Skin epidermis (tissue), 12 donors: ENCODE data around the gene KCNT1.

Experiments
- H3K27ac ChIP-seq, 21 experiments: fragments of 200-600 bp; sonication (generic) in 11 of 21; one replicate each; pipeline ENCODE4 v1.5.0; 2020; ENCODE audit warnings: mild to moderate bottlenecking in 3 of 21, inconsistent platforms in 2 of 21, moderate library complexity in 2 of 21
- H3K4me3 ChIP-seq, 7 experiments: fragments of 200-600 bp; sonication (generic) in 2 of 7; one replicate each; pipeline ENCODE4 v1.5.0; 2020; ENCODE audit warnings: inconsistent platforms in 2 of 7, mild to moderate bottlenecking in 2 of 7, moderate library complexity in 1 of 7

The KCNT1 gene

GRCh38 chr9:135760465-135760864 is 58.5 kb downstream of the KCNT1 start:
- Histone ChIP-seq H3K27ac (no peak overlapping the region), H3K4me3 (no peak overlapping the region)

DNA sequence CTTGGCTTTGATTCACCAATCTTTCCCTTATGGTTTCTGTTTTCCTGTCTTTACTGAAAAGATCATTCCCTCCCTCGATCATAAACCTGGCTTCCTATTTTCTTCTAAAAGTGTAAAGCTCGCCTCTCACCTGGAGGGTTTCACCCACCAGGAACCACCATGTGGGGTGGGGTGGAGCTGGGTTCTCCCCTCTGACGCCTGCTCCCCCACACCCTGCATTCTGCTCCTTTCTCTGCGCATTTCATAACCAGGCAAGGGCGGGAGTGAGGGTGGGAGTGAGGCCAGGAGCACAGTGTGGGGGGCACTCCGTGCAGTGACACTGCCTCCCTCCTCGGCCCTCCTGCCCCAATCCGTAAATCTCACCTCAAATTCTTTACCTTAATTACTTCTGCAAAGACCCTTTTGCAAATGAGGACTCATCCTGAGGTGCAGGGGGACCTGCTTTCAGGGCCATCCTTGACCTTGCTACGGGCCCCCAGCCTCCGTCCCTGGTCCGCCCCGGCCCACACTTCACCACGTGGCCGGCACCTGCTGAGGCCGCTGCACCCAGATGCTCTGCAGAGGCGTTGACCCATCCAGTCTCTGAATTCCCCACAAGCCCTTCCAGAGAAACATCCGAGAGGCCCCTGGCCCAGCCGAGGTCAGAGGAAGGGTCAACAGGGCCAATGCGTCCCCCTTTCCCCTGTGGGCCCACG is 59.3 kb downstream of the KCNT1 start:
- Histone ChIP-seq H3K27ac (no peak overlapping the region), H3K4me3 (no peak overlapping the region)

- Histone ChIP-seq H3K4me3 (no peak overlapping the region), H3K27ac (no peak overlapping the region)
Measured at GRCh38 chr9:135761845-135762168, 59.8 kb downstream of the KCNT1 start.

DNA sequence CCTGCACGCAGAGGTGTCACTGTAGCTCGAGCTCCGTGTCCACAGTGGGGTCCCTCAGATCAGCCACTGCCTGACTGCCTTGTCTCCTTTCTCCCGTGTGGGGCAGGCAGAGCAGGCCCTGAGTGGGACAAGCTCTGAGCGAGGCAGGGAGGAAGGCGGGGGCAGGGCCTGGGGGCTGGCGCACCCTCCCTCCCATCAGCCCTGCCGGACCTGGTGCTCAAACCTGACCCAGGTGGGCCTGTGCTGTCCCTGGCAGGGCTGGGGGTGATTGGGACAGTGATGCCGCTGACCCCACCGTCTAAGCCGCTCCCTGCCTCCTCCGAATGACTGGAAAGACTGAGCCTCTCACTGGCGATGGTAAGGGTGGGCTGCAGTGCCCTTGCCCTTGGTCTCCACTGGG is 60.9 kb downstream of the KCNT1 start:
- no peak overlapping the region for H3K4me3 ChIP-seq
- H3K27ac ChIP-seq: no peak overlapping the region

- no peak overlapping the region for H3K4me3 ChIP-seq
- no peak overlapping the region for H3K27ac ChIP-seq
Measured at GRCh38 chr9:135763716-135764446, 61.9 kb downstream of the KCNT1 start.

DNA sequence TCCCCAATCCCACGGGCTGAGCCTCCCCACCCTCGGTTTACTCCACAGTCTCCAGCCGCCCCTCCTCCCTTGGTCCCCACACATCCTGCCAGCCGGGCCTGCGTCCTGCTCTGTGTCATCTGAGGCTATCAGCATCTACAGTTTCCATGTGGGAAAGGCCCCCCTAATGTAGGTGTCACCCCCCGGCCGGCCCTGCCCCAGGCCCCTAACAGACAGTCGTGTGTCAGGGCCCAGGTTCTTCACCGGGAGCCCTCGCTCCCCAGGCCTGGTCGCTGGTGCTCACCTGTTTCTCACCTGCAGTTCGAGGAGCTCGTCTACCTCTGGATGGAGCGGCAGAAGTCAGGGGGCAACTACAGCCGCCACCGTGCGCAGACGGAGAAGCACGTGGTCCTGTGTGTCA is 62.7 kb downstream of the KCNT1 start:
- Histone ChIP-seq H3K27ac (no peak overlapping the region), H3K4me3 (no peak overlapping the region)

GRCh38 chr9:135765416-135765815 is 63.4 kb downstream of the KCNT1 start:
- Histone ChIP-seq H3K4me3 (no peak overlapping the region), H3K27ac (no peak overlapping the region)

DNA sequence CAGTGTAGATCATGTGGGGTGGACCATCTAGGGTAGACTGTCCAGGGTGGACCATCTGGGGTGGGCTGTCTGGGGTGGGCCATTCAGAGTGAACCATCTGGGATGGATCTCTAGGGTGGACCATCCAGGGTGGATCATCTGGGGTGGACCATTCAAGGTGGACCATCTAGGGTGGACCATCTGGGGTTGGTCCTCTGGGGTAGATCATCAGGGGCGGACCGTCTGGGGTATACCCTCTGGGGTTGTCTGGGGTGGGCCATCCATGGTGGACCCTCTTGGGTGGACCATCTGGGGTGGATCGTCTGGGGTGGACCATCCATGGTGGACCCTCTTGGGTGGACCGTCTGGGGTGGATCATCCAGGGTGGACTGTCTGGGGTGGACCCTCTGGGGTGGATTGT is 64.3 kb downstream of the KCNT1 start:
- Histone ChIP-seq H3K27ac (no peak overlapping the region), H3K4me3 (no peak overlapping the region)

GRCh38 chr9:135766707-135767106 is 64.7 kb downstream of the KCNT1 start:
- Histone ChIP-seq H3K27ac (no peak overlapping the region), H3K4me3 (no peak overlapping the region)

- Histone ChIP-seq H3K4me3 (no peak overlapping the region), H3K27ac (no peak overlapping the region)
Measured at GRCh38 chr9:135768516-135769218, 66.7 kb downstream of the KCNT1 start.

DNA sequence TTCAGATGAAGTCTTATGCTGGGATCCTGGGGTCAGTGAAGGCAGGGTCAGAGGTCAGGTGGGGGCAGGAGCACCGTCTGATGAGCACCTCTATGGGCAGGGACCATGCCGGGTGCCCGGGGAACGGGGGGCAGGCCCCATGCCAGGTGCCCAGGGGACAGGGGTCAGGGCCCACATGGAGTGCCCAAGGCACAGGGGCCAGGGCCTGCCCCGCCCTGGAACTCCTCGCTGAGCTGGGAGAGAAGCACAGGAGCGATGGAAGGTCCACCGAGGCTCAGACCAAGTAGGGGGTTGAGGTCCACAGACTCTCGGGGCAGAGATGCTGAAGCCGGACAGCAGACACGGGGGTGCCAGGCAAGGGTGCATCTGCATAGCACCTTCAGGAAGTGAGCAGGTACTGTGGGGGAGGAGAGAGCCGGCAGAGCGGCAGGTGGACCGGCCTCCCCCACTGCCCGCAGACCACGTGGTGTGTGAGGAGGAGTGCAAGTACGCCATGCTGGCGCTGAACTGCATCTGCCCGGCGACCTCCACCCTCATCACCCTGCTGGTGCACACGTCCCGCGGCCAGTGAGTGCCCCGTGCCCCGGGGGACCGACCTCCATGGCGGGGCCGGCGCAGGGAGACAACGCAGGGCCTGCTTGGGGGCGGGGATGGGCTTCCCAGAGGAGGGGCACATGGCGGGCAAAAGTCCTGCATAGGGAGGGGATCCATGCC is 67.7 kb downstream of the KCNT1 start:
- Histone ChIP-seq H3K27ac (no peak overlapping the region), H3K4me3 (no peak overlapping the region)

DNA sequence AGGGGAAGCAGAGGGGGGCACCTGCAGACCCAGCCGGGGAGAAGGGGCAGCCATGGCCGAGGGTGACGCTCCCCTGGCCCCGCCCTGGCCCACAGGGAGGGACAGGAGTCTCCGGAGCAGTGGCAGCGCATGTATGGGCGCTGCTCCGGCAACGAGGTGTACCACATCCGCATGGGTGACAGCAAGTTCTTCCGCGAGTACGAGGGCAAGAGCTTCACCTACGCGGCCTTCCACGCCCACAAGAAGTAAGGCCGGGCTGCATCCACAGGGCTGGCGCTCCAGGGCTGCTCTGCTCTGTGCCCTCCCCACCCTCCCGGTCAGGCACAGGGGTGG is 68.2 kb downstream of the KCNT1 start:
- Histone ChIP-seq H3K4me3 (no peak overlapping the region), H3K27ac (no peak overlapping the region)

DNA sequence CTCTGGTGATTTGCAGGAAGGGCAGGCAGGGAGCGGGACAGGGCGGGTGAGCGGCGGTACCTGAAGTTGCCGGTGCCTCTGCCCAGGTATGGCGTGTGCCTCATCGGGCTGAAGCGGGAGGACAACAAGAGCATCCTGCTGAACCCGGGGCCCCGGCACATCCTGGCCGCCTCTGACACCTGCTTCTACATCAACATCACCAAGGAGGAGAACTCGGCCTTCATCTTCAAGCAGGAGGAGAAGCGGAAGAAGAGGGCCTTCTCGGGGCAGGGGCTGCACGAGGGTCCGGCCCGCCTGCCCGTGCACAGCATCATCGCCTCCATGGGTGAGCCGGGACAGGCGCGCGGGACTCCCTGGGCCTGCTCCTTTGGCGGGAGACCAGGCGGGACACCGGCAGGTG is 68.8 kb downstream of the KCNT1 start:
- H3K27ac ChIP-seq: no peak overlapping the region
- H3K4me3 ChIP-seq: no peak overlapping the region

GRCh38 chr9:135771401-135772051 is 69.5 kb downstream of the KCNT1 start:
- Histone ChIP-seq H3K4me3 (no peak overlapping the region), H3K27ac (no peak overlapping the region)

GRCh38 chr9:135772056-135772646 is 70.2 kb downstream of the KCNT1 start:
- H3K27ac ChIP-seq: no peak overlapping the region
- no peak overlapping the region for H3K4me3 ChIP-seq

GRCh38 chr9:135772702-135773493 is 70.9 kb downstream of the KCNT1 start:
- H3K4me3 ChIP-seq: no peak overlapping the region
- H3K27ac ChIP-seq: no peak overlapping the region

DNA sequence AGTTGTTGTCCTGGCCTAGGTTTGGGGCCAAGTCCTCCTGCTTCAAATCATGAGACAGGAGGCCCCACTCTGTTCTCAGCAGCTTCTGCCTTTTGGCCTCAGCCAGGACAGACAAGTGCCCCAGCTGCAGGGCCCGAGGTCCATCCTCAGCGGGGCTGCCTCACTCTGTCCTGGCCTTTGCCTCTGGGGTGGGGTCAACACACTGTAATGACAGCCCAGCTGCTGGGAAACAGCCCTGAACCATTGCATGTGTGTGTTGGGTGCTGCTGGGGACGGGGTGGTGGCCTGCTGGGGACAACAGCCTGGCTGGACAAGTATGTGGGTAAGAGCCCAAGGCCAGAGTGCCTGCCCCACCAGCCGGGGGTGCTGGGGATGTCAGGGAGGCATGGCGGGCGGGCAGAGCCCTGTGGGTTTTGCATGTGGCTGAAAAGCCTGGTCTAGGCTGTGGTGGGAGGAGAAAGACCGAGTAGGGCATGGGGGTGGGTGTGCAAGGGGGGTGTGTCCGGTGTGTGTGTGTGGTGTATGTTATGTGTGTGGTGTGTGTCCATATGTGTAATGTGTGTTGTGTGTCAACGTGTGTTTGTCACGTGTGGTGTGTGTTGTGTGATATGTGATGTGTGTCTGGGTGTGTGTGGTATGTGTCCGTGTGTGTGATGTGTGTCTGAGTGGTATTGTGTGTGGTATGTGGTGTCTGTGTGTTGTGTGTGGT is 71.7 kb downstream of the KCNT1 start:
- H3K4me3 ChIP-seq: no peak overlapping the region
- H3K27ac ChIP-seq: no peak overlapping the region

GRCh38 chr9:135774239-135774747 is 72.3 kb downstream of the KCNT1 start:
- no peak overlapping the region for H3K4me3 ChIP-seq
- H3K27ac ChIP-seq: no peak overlapping the region
